OCI-LY3 (cell line): ENCODE results near the gene SPATA6L.

Experiments used
- H2AFZ ChIP-seq: fragments of 200-600, 300-600 bp; shearing (Covaris generic); 2 replicates; pipeline ENCODE4 v1.6.0; 2014; ENCODE audit warnings: antibody characterized with exemption, low read depth, low read length
- H3K27ac ChIP-seq: fragments of 200-600, 300-600 bp; sonication (generic); 2 replicates; pipeline ENCODE4 v1.5.1; 2014; ENCODE audit warnings: mild to moderate bottlenecking, low read length, moderate library complexity, mixed read lengths
- H3K27me3 ChIP-seq: fragments of 200-600, 300-600 bp; sonication (generic); 2 replicates; pipeline ENCODE4 v1.6.1; 2014; ENCODE audit warnings: low read depth, low read length, mixed read lengths
- H3K36me3 ChIP-seq: fragments of 200-600, 300-600 bp; sonication (generic); replicated peaks from 2 replicates; pipeline ENCODE3; 2014; ENCODE audit warnings: low read depth, low read length, mixed read lengths
- H3K4me1 ChIP-seq: fragments of 300-600, 200-600 bp; sonication (generic); 2 replicates; pipeline ENCODE4 v1.6.1; 2014; ENCODE audit warnings: low read length, mixed read lengths
- H3K4me2 ChIP-seq: fragments of 200-600, 300-600 bp; sonication (generic); 2 replicates; pipeline ENCODE4 v1.6.1; 2014; ENCODE audit warnings: low read length, mixed read lengths
- H3K4me3 ChIP-seq: fragments of 300-600, 200-600 bp; sonication (generic); 2 replicates; pipeline ENCODE4 v1.5.1; 2014; ENCODE audit warnings: antibody characterized with exemption, mild to moderate bottlenecking, low read length, moderate library complexity
- H3K79me2 ChIP-seq: fragments of 300-600, 200-600 bp; shearing (Covaris generic); 2 replicates; pipeline ENCODE4 v1.6.1; 2014; ENCODE audit warnings: mild to moderate bottlenecking, low read length, mixed read lengths
- H3K9ac ChIP-seq: fragments of 300-600, 200-600 bp; shearing (Covaris generic); 2 replicates; pipeline ENCODE4 v1.6.0; 2014; ENCODE audit warnings: mild to moderate bottlenecking, low read length, moderate library complexity
- H3K9me3 ChIP-seq: fragments of 200-600, 300-600 bp; shearing (Covaris generic); 2 replicates; pipeline ENCODE4 v1.6.1; 2014; ENCODE audit warnings: low read length, mixed read lengths; ENCODE audit not compliant: insufficient read depth
- H4K20me1 ChIP-seq: fragments of 200-600, 300-600 bp; sonication (generic); 2 replicates; pipeline ENCODE4 v1.6.1; 2016; ENCODE audit warnings: low read length, mixed read lengths; ENCODE audit not compliant: insufficient read depth
- EZH2phosphoT487 ChIP-seq: fragments of 200-600 bp; shearing (Covaris generic); IDR thresholded peaks from 2 replicates; pipeline ENCODE4 v1.6.1; 2018; ENCODE audit warnings: antibody characterized with exemption, mixed run types, low read depth
- TF ChIP-seq, protein P1 (sequence below): fragments of 200-600, 300-600 bp; sonication (generic); IDR thresholded peaks from 2 replicates; pipeline ENCODE4 v1.5.1; 2014; ENCODE audit warnings: antibody characterized with exemption, low read length, low read depth

SPATA6L gene

DNA sequence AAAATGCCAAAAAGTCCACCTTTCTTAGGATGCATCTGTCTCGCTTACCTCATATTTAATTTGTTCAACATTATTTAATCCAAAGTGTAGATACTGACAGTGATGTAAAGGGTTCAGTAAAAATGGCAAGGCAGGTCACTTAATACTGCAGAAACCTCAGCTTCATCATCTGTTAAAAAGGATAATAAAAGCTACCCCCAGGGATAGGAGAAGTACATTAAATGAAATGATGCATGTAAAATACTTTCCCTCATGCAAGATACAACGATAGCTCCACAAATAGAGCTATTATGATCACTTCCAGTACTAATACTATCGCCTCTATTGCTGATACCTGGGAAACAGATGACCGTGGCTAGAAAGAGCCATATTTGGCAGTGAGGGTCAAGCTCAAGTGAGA, 93.1 kb downstream of the SPATA6L start:
- Histone ChIP-seq H3K4me2 (no peak overlapping the region), H3K9me3 (no peaks in the 10 kb centered on the region), H3K79me2 (no peaks in the 10 kb centered on the region), H3K9ac (no peak overlapping the region), H3K27ac (no peak overlapping the region), H3K4me3 (no peak overlapping the region), H3K4me1 (no peaks in the 10 kb centered on the region; the same call in 1 of the 2 replicates), H4K20me1 (no peaks in the 10 kb centered on the region), H2AFZ (no peak overlapping the region), H3K27me3 (peaks cover 6% of the 10 kb centered on the region; the same call in 1 of the 2 replicates), H3K36me3 (no peaks in the 10 kb centered on the region)
- TF ChIP-seq EZH2phosphoT487 = no peak
- TF ChIP-seq, protein P1, sequence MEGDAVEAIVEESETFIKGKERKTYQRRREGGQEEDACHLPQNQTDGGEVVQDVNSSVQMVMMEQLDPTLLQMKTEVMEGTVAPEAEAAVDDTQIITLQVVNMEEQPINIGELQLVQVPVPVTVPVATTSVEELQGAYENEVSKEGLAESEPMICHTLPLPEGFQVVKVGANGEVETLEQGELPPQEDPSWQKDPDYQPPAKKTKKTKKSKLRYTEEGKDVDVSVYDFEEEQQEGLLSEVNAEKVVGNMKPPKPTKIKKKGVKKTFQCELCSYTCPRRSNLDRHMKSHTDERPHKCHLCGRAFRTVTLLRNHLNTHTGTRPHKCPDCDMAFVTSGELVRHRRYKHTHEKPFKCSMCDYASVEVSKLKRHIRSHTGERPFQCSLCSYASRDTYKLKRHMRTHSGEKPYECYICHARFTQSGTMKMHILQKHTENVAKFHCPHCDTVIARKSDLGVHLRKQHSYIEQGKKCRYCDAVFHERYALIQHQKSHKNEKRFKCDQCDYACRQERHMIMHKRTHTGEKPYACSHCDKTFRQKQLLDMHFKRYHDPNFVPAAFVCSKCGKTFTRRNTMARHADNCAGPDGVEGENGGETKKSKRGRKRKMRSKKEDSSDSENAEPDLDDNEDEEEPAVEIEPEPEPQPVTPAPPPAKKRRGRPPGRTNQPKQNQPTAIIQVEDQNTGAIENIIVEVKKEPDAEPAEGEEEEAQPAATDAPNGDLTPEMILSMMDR = no peak

DNA sequence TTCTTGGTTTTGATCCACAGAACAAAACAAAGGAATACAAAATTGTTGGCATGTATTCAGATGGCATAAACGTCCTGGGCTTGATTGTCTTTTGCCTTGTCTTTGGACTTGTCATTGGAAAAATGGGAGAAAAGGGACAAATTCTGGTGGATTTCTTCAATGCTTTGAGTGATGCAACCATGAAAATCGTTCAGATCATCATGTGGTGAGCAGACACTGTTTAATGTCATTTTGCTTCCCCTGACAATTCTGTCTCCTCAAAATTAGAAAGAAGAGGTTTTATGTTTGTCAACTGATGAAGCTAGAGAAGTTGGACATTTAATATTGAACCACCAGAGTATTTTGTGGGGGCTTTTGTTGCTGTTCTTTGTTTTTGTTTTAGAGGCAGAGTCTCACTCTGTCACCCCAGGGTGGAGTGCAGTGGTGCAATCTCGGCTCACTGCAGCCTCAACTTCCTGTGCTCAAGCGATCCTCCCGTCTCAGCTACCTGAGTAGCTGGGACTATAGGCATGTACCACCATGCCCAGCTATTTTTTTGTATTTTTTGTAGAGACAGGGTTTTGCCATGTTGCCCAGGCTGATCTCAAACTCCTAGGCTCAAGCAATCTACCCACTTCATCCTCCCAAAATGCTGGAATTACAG, 94.0 kb downstream of the SPATA6L start:
- TF ChIP-seq, protein P1 = no peak
- no peak for TF ChIP-seq EZH2phosphoT487
- peaks cover 6% of the 10 kb centered on the region; the same call in 1 of the 2 replicates for H3K27me3 ChIP-seq
- no peaks in the 10 kb centered on the region for H3K79me2 ChIP-seq
- no peak overlapping the region for H3K27ac ChIP-seq
- no peaks in the 10 kb centered on the region for H3K36me3 ChIP-seq
- H3K4me1 ChIP-seq = no peaks in the 10 kb centered on the region; the same call in 1 of the 2 replicates
- H2AFZ ChIP-seq = peak overlapping the region; percentile 74
- H3K4me2 ChIP-seq = peak overlapping the region; percentile 38
- no peaks in the 10 kb centered on the region for H4K20me1 ChIP-seq
- no peak overlapping the region for H3K9ac ChIP-seq
- no peaks in the 10 kb centered on the region for H3K9me3 ChIP-seq
- no peak overlapping the region for H3K4me3 ChIP-seq

DNA sequence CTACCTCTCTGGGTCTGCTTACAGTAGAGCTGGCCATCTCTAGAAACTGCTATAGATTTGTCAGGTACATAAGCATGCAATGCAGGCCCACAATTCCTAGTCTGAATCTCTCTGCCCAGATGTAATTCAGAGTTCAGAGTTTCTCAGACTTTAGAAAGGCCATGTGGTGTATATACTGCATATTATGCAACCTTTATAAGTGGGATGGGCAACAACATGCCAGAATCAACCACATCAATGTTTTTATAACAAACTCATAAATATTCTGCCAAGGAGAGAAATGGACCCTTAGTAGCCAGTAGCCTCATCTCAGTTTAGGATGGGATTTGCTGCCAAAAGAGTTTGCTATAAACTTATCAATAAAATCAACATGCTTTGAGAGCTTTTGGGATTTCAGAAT, 97.2 kb downstream of the SPATA6L start:
- H3K4me2 ChIP-seq = no peak overlapping the region
- no peak overlapping the region for H3K4me3 ChIP-seq
- no peaks in the 10 kb centered on the region for H3K9me3 ChIP-seq
- no peak overlapping the region for H2AFZ ChIP-seq
- no peaks in the 10 kb centered on the region for H3K79me2 ChIP-seq
- 0 out of 2 replicates have a peak, but pooled peaks cover 3% of the 10 kb centered on the region for H3K27me3 ChIP-seq
- no peak overlapping the region for H3K27ac ChIP-seq
- no peaks in the 10 kb centered on the region; the same call in 1 of the 2 replicates for H3K4me1 ChIP-seq
- H3K36me3 ChIP-seq = no peaks in the 10 kb centered on the region
- no peaks in the 10 kb centered on the region for H4K20me1 ChIP-seq
- H3K9ac ChIP-seq = no peak overlapping the region
- TF ChIP-seq EZH2phosphoT487 = no peak
- TF ChIP-seq, protein P1 = no peak

DNA sequence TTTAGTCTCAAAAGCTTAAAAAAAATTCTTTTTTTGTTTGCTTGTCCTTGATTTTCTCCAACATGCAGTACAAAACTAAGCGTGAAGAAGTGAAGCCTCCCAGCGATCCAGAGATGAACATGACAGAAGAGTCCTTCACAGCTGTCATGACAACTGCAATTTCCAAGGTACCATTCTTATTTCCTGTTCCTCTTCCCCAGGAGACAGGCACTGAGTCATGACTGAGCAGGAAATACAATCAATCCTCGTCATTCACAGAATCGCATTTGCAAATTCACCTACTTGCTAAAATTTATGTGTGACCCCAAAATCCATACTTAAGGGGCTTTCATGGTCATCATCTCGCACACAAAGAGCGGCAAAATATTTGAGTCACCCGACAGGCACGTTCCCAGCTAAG, 98.7 kb downstream of the SPATA6L start:
- no peak overlapping the region for H3K9ac ChIP-seq
- TF ChIP-seq, protein P1 = no peak
- no peak for TF ChIP-seq EZH2phosphoT487
- no peaks in the 10 kb centered on the region for H4K20me1 ChIP-seq
- H3K79me2 ChIP-seq = no peaks in the 10 kb centered on the region
- H3K4me2 ChIP-seq = no peak overlapping the region
- no peaks in the 10 kb centered on the region; the same call in 1 of the 2 replicates for H3K4me1 ChIP-seq
- H3K4me3 ChIP-seq = no peak overlapping the region
- H3K9me3 ChIP-seq = no peaks in the 10 kb centered on the region
- H3K36me3 ChIP-seq = no peaks in the 10 kb centered on the region
- H2AFZ ChIP-seq = no peak overlapping the region
- H3K27ac ChIP-seq = no peak overlapping the region
- H3K27me3 ChIP-seq = no peaks in the 10 kb centered on the region
